PC-3 (cell line): Measurements from ENCODE around the gene SKAP1. TPM values are rescaled to one million over a fixed set of nuclear protein-coding genes. Genes with fewer than 3 reads are reported as not detected.
A peak's percentile ranks its signal among the peaks of the same experiment; 100 is the strongest.

Experiments
- ATAC-seq: fragments of 200-7000 bp; cut with Tn5 transposase; 2 replicates; pipeline ENCODE4 v1.9.1; 2020; ENCODE audit warnings: mild to moderate bottlenecking, moderate library complexity
- BruUV-seq: library from RNA; stranded (reverse); fragments of 400-500 nt; replicated peaks from 2 replicates; lab custom pipeline; 2021; lab: Mats Ljungman, UMichigan
- CTCF ChIA-PET: fragments of 300-600 bp; sonication (Branson Sonifier 250); formaldehyde crosslinking; loops from one replicate; lab custom pipeline; 2022; ENCODE audit warnings: antibody characterized with exemption; lab: Charles Lee
- POLR2A ChIA-PET: fragments of 300-600 bp; sonication (Branson Sonifier 250); formaldehyde crosslinking; loops from one replicate; lab custom pipeline; 2022; ENCODE audit warnings: antibody characterized with exemption; ENCODE audit not compliant: unreplicated experiment; lab: Charles Lee
- DNase-seq: peaks from one replicate; pipeline ENCODE4 v3.0.0-alpha.2; 2015
- H2AFZ ChIP-seq: fragments of 300-600 bp; sonication (generic); 2 replicates; pipeline ENCODE4 v1.6.0; 2016; ENCODE audit warnings: antibody characterized with exemption, low read length
- H3F3A ChIP-seq: fragments of 300-600 bp; sonication (generic); one replicate; pipeline ENCODE4 v1.6.0; 2017; ENCODE audit warnings: antibody characterized with exemption, low read length, control low read depth, mild to moderate bottlenecking; ENCODE audit not compliant: unreplicated experiment
- H3K27ac ChIP-seq: fragments of 300-600 bp; sonication (generic); 2 replicates; pipeline ENCODE4 v1.5.1; 2016; ENCODE audit warnings: mild to moderate bottlenecking, low read length
- H3K27me3 ChIP-seq: fragments of 300-600 bp; sonication (generic); 2 replicates; pipeline ENCODE4 v1.6.1; 2016; ENCODE audit warnings: low read length, mixed read lengths
- H3K36me3 ChIP-seq: fragments of 300-600 bp; sonication (generic); 2 replicates; pipeline ENCODE4 v1.6.1; 2016; ENCODE audit warnings: low read depth, mixed run types, low read length, mixed read lengths
- H3K4me1 ChIP-seq: fragments of 300-600 bp; sonication (generic); 2 replicates; pipeline ENCODE4 v1.5.1; 2016; ENCODE audit warnings: low read length; ENCODE audit not compliant: insufficient read depth
- H3K4me2 ChIP-seq: fragments of 300-600 bp; sonication (generic); 2 replicates; pipeline ENCODE4 v1.6.0; 2016; ENCODE audit warnings: low read length
- H3K4me3 ChIP-seq: fragments of 300-600 bp; sonication (generic); 2 replicates; pipeline ENCODE4 v1.5.1; 2016; ENCODE audit warnings: mild to moderate bottlenecking, low read length, mixed read lengths
- H3K79me2 ChIP-seq: fragments of 300-600 bp; sonication (generic); 2 replicates; pipeline ENCODE4 v1.6.1; 2017; ENCODE audit warnings: low read length, mixed read lengths
- H3K9ac ChIP-seq: fragments of 300-600 bp; sonication (generic); 2 replicates; pipeline ENCODE4 v1.6.0; 2016; ENCODE audit warnings: mild to moderate bottlenecking, low read length
- H3K9me2 ChIP-seq: fragments of 300-600 bp; sonication (generic); replicated peaks from 2 replicates; pipeline ENCODE4 v1.6.1; 2016; ENCODE audit warnings: mixed run types, low read length, mixed read lengths
- H3K9me3 ChIP-seq: fragments of 300-600 bp; sonication (generic); 2 replicates; pipeline ENCODE4 v1.6.1; 2016; ENCODE audit warnings: low read length, mixed read lengths
- H4K20me1 ChIP-seq: fragments of 300-600 bp; sonication (generic); 2 replicates; pipeline ENCODE4 v1.6.1; 2016; ENCODE audit warnings: low read length, mixed read lengths
- EZH2 ChIP-seq: fragments of 300-600 bp; sonication (generic); IDR thresholded peaks from one replicate; pipeline ENCODE4 v1.6.1; 2017; ENCODE audit warnings: antibody characterized with exemption, mild to moderate bottlenecking, low read length; ENCODE audit not compliant: unreplicated experiment
- EZH2phosphoT487 ChIP-seq: fragments of 300-600 bp; sonication (generic); IDR thresholded peaks from 2 replicates; pipeline ENCODE4 v1.6.1; 2018; ENCODE audit warnings: mild to moderate bottlenecking, antibody characterized with exemption, low read length, borderline replicate concordance
- intact Hi-C: fragments of 100-400 bp; cut with micrococcal nuclease; formaldehyde crosslinking; loops from 2 replicates; pipeline ENCODE4 v1.9.0; 2023
- total RNA-seq: library from RNA; depleted of rRNA; stranded (reverse); fragments of >200 nt; gene quantifications from 2 replicates; pipeline ENCODE4 v1.2.3, GENCODE V29; 2014
- TF ChIP-seq, protein P1 (sequence below): fragments of 300-600 bp; sonication (generic); conservative IDR thresholded peaks from 2 replicates; pipeline ENCODE4 v1.5.1; 2017; ENCODE audit warnings: antibody characterized with exemption, low read depth, mild to moderate bottlenecking, low read length

SKAP1 gene
- total RNA-seq, 1 experiment from 2014 or later = not detected

DNA sequence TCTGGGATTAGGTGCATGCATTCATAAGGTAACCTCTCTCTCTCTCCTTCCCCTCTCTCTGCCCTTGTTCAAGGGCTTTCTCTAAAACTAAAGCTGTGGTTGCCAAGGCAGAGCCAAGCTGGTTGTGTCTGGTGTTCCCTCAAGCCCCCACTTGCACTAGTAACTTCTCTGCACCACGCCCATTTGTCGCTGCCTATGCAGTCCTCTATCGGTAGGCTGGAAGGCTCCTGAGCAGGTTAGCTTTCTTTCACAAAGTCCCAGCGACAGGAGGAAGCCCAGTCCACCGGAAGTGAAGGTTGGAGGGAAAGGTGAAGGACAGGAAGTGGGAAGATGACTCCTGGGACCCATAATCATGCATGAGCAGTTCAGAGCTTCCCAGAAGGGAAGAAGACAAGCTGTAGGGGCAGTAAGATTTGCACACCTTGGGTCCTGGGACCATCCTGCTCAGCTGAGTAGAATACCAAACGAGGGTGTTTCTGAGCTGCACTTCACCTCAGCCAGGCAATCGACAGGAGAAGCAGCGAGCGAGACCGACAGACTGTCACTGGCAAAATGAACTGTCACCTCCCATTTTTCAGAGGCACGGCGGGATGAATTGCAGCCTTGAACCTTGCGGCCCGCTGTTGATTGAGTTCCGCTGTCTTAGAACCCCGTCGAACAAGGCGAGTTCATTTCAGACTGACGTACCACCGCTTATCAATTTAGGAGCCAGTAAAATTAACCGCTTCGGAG is 14.7 kb upstream of the SKAP1 start:
- ChIA-PET POLR2A (no interaction called here), CTCF (no interaction called here)
- no peaks in the 10 kb centered on the region for H3K9me2 ChIP-seq
- no peak overlapping the region for H3K27ac ChIP-seq
- no peaks in the 10 kb centered on the region for H3F3A ChIP-seq
- no peak overlapping the region for H3K4me3 ChIP-seq
- H3K36me3 ChIP-seq = no peaks in the 10 kb centered on the region
- no peaks in the 10 kb centered on the region for H3K27me3 ChIP-seq
- H3K4me2 ChIP-seq = no peak overlapping the region
- no peaks in the 10 kb centered on the region for H3K9me3 ChIP-seq
- H4K20me1 ChIP-seq = no peaks in the 10 kb centered on the region
- H3K79me2 ChIP-seq = no peaks in the 10 kb centered on the region
- TF ChIP-seq, protein P1, sequence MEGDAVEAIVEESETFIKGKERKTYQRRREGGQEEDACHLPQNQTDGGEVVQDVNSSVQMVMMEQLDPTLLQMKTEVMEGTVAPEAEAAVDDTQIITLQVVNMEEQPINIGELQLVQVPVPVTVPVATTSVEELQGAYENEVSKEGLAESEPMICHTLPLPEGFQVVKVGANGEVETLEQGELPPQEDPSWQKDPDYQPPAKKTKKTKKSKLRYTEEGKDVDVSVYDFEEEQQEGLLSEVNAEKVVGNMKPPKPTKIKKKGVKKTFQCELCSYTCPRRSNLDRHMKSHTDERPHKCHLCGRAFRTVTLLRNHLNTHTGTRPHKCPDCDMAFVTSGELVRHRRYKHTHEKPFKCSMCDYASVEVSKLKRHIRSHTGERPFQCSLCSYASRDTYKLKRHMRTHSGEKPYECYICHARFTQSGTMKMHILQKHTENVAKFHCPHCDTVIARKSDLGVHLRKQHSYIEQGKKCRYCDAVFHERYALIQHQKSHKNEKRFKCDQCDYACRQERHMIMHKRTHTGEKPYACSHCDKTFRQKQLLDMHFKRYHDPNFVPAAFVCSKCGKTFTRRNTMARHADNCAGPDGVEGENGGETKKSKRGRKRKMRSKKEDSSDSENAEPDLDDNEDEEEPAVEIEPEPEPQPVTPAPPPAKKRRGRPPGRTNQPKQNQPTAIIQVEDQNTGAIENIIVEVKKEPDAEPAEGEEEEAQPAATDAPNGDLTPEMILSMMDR = no peak
- no peak for TF ChIP-seq EZH2
- no peak for TF ChIP-seq EZH2phosphoT487
- ATAC-seq (no peak), DNase-seq (no peak)
- no peak overlapping the region for H3K9ac ChIP-seq
- intact Hi-C loops = no loop called here
- H3K4me1 ChIP-seq = 0 out of 2 replicates have a peak, but pooled peaks cover 5% of the 10 kb centered on the region
- no TSS peak for BruUV-seq
- H2AFZ ChIP-seq = peak overlapping the region; percentile 23; the same call in 1 of the 2 replicates

DNA sequence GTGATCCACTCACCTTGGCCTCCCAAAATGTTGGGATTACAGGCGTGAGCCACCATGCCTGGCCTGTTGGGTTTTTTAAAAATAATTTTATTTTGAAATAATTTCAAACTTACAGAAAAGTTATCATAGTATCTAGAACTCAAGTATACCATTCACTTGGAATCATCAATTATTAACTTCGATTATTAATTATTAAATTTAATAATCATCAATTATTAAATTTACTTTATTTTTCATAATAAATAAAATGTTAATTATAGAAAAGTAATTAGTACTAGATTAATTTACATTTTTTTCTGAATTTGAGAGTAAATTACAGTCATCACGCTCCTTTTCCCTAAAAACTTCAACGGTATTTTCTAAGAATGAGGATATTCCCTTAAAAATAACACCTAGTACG is 13.7 kb upstream of the SKAP1 start:
- DNase-seq (no peak), ATAC-seq (no peak)
- TF ChIP-seq EZH2 (no peak), EZH2phosphoT487 (no peak)
- TF ChIP-seq, protein P1 = no peak
- Histone ChIP-seq H3K9ac (no peak overlapping the region), H3K4me1 (0 out of 2 replicates have a peak, but pooled peaks cover 5% of the 10 kb centered on the region), H3K79me2 (no peaks in the 10 kb centered on the region), H3K27ac (no peak overlapping the region), H4K20me1 (no peaks in the 10 kb centered on the region), H2AFZ (no peak overlapping the region), H3K4me3 (no peak overlapping the region), H3F3A (no peaks in the 10 kb centered on the region), H3K36me3 (no peaks in the 10 kb centered on the region), H3K4me2 (no peak overlapping the region), H3K27me3 (no peaks in the 10 kb centered on the region), H3K9me2 (no peaks in the 10 kb centered on the region), H3K9me3 (no peaks in the 10 kb centered on the region)
- ChIA-PET POLR2A (no interaction called here), CTCF (no interaction called here)
- intact Hi-C loops = no loop called here
- BruUV-seq = no TSS peak

DNA sequence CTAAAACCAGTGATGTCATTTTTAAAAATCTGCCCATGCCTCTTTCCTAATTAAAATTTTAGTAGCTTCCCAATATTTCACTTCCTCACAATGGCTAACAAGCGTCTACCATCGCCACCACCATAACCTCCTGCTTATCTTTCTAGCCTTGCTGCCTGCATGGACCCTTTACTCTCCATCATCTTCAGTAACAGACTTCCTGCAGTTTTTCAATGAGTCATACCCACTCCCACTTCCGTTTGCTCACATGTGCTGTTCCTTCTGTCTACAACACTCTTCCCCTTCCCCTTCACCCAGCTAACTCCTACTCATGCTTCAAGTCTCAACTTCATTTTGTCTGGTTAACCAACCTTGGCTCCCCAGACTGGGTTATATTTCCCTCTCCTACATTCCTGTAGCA is 12.8 kb upstream of the SKAP1 start:
- intact Hi-C loops = no loop called here
- Histone ChIP-seq H2AFZ (peak overlapping the region; percentile 39; the same call in 1 of the 2 replicates), H3K4me3 (no peak overlapping the region), H3K27ac (no peak overlapping the region), H3K9ac (no peak overlapping the region), H3F3A (no peaks in the 10 kb centered on the region), H3K79me2 (no peaks in the 10 kb centered on the region), H3K27me3 (no peaks in the 10 kb centered on the region), H3K9me3 (no peaks in the 10 kb centered on the region), H3K9me2 (no peaks in the 10 kb centered on the region), H3K4me1 (0 out of 2 replicates have a peak, but pooled peaks cover 5% of the 10 kb centered on the region), H3K36me3 (no peaks in the 10 kb centered on the region), H3K4me2 (no peak overlapping the region), H4K20me1 (no peaks in the 10 kb centered on the region)
- BruUV-seq = no TSS peak
- peak; percentile 38 for DNase-seq
- CTCF ChIA-PET = no interaction called here
- ATAC-seq = peak; percentile 38; the same call in 1 of the 2 replicates
- TF ChIP-seq, protein P1 = no peak
- TF ChIP-seq EZH2 (no peak), EZH2phosphoT487 (no peak)
- POLR2A ChIA-PET = no interaction called here
